ENCODE data around the gene SLC17A5. TPM values are rescaled to one million over a fixed set of nuclear protein-coding genes. Genes with fewer than 3 reads are reported as not detected.
"Not testable (repeated sequence)": the region's sequence is repeated elsewhere in the genome, so short reads cannot be mapped to it uniquely, and the experiment has no call there.

The SLC17A5 gene
- total RNA-seq, 1 experiment from 2014 or later, result 6.5 TPM

DNA sequence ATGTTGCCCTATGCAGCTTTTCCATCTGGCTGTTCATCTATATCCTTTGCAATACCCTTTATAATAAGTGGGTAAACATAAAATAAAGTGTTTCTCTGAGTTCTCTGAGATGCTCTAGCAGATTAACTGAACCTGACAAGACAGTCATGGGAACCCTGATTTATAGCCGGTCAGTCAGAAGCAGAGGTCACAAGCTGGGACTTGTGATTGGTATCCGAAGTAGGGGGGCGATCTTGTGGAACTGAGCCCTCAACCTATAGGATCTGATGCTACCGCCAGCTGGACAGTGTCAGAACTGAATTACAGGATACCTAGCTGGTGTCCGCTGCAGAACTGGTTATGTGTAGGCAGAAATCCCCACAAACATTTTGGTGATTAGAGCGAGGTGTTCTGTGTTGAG is 39.0 kb downstream of the SLC17A5 start:
- no peak for DNase-seq (ENCODE audit: low spot score)

DNA sequence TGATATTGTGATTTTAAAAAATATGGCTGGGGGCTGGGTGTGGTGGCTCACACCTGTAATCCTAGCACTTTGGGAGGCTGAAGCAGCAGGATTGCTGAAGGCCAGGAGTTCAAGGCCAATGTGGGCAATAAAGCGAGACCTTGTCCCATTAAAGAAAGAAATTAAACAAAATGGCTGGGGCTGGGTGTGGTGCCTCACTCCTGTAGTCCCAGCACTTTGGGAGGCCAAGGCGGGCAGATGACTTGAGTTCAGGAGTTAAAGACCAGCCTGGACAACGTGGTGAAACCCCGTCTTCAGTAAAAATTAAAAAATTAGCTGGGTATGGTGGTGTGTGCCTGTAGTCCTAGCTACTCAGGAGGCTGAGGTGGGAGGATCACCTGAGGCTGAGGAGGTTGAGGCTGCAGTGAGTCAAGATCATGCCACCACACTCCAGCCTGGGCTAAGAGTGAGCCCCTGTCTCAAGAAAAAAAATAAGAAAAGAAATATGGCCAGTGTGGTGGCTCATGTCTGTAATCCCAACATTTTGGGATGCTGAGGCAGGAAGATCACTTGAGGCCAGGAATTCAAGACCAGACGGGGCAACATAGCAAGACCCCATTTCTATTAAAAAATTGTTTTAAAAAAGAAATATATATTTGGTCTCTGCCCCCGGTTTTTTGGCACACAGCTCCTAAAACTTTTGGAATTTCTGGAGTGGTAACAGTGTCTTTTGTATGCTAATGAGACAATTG is 39.8 kb downstream of the SLC17A5 start:
- no peak for DNase-seq (ENCODE audit: low spot score)

DNA sequence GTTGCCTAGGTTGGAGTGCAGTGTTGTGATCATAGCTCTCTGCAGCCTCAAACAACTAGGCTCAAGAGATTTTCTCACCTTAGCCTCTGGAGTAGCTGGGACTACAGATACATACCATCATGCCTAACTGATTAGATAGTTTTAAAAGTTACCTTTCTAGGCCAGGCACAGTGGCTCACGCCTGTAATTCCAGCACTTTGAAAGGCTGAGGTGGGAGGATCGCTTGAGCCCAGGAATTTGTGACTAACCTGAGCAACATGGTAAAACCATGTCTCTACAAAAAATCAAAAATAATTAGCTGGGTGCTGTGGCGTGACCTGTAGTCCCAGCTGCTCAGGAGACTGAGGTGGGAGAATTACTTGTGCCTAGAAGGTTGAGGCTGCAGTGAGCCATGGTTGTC is 41.2 kb downstream of the SLC17A5 start:
- DNase-seq (ENCODE audit: low spot score), result no peak

DNA sequence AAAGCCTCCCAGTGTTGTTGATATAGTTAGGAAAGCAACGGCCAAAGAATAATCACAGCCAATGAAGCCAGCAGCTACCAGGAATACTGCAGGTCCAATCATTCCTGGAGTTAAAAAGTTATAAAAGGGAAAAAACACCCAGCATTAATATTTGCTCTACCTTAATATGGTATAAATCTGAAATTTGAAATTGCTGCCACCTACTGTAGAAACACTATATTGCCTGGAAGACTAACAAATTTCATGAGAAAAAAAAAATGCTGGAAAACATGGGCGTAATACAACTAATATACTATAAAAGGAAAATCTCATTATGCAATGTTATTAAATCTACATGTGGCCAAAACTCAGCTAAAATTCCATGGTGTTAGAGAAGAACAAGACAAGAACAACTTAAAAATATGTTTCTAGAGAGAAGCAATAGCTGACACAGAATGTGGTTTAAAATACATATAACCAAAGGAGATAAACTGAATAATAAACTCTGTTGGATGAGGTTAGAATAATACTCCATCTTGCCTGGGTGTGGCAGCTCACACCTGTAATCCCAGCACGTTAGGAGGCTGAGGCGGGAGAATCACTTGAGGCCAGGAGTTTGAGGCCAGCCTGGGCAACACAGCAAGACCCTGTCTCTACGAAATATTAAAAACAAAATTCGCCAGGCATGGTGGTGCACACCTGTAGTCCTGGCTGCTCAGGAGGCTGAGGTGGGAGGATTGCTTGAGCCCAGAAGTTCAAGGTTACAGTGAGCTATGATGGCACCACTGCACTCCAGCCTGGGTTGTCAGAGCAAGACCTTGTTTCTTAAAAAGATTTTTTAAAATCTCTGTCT is 43.1 kb downstream of the SLC17A5 start:
- no peak for DNase-seq (ENCODE audit: low spot score)

DNA sequence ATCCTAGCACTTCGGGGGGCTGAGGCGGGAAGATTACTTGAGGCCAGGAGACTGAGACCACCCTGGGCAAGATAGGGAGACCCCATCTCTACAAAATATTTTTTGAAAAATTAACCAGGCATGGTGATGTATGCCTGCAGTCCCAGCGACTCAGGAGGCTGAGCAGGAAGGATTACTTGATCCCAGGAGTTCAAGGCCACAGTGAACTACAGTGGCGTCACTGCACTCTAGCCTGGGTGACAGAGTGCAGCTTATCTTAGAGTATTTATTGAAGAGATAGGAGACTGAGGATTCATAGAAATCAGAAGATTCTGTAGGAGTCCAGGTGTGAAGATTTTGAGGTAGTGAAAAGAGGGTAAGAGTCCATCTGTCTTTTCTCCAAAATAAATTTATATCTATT is 45.0 kb downstream of the SLC17A5 start:
- no peak for DNase-seq (ENCODE audit: low spot score)

DNA sequence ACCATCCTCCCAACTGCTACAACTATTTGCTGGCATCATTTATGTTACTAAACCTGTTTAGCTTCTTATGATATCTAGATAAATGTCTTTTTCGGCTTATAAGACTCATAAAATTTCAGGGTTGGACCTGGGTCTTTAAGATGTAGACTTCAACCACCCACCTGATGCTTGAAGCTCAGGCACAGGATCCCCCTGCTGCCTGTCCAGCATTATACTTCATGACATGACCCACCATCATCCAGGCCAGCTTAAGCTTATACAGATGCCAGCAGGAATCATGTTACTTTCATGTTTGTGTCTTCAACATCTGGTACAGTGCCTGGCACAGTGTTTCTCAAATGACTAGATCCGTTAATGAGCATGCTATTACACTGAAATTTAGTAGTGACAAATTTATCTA is 47.4 kb downstream of the SLC17A5 start:
- DNase-seq (ENCODE audit: low spot score), result no peak

DNA sequence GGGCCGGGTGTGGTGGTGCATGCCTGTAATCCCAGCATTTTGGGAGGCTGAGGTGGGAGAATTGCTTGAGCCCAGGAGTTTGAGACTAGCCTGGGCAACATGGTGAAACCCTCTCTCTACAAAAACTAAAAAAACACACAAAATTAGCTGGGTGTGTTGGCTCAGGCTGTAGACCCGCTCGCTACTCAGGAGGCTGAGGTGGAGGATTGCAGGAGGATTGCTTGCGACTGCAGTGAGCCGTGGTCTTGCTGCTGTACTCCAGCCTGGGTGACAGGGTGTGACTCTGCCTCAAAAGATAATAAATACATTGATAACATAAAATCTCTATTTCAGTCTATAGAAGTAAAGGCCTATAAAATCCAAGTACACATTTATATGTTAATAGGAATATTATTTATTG is 49.3 kb downstream of the SLC17A5 start:
- no peak for DNase-seq (ENCODE audit: low spot score)

DNA sequence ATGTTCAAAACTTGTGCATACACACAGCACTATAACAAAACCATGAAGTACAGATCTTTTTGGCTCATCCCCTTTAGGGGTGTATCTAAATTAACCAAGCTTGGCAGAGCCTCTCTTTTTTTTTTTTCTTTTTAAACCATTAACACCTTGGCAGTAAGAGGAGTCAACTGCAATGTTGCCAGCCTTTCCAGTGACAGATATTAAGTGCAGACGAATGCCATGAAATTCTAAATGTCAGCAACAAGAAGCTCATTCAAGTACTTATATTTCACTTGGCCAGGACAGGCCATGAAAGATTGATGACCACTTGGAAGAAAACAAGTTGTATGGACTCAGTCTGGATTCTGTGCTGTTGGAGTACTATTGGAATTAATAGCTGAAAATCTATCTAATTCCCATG is 49.8 kb downstream of the SLC17A5 start:
- no peak for DNase-seq (ENCODE audit: low spot score)

DNA sequence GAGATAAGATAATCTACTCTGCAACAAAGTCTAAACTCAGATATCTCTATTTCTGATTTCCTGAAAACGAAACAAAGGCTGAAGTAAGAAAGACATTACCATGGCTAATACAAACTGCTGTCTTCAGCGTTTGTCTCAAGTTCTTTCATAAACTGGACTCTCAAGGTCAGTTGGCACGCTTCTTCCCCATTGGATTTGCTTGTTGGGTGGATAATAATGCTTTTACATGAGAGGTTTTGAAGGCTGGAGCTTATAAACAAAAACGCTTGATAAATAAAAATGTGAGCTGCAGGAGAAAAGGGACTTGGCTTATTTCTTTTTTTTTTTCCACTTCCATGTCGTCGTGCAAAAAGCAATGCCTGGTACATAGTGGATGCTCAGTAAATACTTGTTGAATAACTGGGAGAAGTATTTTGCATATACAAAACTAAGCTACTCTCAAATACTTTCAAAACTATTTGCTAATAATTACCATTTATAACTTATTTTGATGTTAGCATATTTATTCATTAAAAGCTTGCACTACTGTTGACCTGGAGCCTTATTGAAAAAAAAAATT is 67.3 kb downstream of the SLC17A5 start:
- peak; percentile 14 for DNase-seq (ENCODE audit: low spot score)

DNA sequence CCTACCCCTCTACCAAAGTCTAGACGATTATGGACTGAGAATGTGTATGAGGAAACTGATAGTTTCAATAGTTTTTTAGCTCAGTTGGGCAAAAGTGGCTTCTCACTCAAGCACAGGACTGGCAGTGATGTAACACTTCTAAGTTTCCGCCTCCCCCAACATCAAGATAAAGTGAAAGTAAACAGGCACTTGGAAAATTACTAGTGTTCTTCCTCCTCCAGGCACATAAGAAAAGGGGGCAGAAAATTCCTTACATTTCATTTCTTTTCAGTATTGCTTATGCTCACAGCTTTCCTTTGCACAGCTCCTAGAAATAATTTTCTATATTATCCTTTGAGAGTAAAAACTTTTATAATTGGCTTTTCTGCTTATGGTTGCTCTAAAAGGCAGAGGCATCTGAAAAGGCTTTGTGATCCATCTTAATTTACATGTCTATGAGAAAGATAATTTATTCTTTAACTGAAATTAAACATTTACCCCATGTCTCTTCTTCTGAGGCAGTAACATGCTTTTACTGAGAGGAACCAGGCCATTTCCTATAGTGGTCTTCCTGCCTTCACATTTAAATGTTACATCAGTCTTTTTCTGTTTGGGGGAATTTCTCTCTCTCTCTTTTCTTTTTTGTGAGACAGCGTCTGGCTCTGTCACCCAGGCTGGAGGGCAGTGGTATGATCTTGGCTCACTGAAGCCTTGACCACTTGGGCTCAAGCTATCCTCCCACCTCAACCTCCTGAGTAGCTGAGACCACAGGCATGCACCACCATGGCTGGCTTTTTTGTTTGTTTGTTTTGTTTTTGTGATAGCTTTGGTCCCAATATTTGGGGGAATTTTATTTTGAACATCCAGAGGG is 68.0 kb downstream of the SLC17A5 start:
- peak; percentile 74 for DNase-seq (ENCODE audit: low spot score)

DNA sequence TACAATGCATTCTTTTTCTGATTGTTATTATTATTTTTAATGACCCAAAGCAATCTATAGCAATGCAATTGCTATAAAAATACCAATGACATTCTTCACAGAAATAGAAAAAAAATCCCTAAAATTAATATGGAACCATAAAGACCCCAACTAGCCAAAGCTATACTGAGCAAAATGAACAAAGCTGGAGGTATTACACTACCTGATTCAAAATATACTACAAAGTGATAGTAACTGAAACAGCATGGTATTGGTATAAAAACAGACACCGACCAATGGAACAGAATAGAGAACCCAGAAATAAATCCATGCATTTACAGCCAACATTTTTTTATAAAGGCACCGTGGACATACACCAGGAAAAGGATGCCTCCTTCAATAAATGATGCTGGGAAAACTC is 72.5 kb downstream of the SLC17A5 start:
- no peak for DNase-seq (ENCODE audit: low spot score)

DNA sequence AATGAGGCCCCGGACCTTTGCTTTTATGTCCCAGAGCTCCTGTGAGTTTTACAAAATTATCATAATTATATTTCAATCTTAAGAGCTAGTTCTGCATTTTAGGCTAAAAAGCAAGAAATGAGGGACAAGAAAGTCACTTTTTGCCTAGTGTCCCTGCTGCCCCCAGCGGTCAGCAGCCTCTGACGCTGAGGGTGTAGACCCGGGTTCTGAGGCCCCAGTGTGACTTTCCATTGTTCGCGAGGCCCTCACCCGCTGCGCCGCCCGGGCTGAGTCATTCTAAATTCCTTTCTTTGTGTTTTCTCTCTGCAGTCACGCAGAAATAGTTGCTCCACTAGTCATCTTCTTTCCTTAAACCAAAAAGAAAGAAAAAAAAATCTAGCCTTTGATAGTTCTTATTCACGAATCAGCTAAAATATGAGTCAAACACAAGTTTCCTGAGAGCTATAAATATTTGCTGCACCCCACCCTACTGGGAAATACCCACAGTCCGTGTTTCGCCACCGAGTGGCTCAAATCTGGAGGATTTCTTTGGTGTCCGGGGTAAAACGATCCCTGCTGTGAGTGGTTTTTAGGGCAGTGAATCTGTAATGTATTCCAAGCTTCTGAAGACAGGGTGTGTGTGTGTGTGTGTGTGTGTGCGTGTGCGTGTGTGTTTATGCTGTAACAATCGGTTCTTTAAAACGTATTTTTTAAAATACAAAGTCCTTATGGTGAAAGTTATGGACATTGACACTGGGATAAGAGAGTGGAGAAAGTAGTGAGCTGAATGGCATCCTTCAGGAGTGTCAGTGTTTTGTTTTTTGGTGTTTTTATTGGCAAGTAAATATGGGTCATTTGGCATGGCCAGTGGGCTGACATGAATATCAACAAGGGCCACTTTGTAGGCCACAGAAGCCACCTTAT is 73.3 kb downstream of the SLC17A5 start:
- DNase-seq (ENCODE audit: low spot score), result peak; percentile 89

DNA sequence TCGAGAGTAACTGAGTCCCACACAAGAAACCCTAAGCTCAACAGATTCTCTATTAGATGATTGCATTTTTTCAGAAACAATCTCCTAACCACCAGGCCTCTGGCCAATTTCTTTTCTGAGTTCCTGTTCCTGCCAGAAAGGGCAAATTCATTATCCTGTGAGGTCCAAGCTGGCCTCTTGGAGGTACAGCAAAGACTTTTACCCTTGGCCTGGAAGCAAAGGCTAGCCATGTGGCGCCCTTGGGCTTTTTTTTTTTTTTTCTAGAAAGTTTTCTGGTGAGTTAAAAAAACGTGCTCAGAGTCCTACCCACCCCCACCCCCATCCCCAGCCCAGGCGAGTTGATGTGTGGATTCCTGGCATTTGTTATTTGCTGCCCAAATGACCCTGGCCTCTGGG is 73.9 kb downstream of the SLC17A5 start:
- peak; percentile 70 for DNase-seq (ENCODE audit: low spot score)

DNA sequence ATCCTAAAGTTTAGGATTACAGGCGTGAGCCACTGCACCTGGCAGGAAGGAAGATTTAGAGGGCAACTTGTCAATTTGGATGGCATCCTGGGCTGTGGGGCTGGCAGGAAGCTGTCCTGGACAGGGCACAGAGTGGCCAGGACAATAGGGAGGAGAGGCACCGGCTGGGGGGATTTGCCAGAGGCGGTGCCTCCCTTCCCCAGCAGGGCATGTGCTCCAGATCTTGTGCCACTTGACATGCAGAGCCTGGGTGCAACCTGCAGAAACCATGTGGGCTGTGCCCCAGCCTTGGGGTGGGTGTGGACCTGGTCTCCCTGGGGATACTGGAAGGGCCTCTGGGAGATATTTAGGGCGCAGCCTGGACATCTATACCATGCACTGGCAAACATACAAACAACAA is 74.4 kb downstream of the SLC17A5 start:
- no peak for DNase-seq (ENCODE audit: low spot score)

DNA sequence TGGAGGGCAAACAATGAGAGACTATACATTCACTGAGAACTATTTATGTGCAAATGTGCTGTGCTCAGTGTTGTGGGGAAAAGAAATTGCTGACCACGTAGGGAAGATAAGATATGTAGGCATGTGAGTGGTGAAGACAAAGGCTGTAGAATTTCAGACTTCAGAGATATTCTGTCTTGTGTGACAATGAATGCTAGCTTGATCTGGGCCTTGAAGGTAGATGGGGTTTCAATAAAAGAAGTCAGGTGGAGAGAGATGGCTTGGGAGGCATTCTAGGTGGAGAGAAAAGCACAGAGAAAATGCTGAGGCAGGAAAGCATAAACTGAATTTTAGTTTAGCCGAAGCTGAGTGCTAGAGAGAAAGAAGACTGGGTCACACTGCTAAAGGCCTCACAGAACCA is 76.1 kb downstream of the SLC17A5 start:
- DNase-seq (ENCODE audit: low spot score), result no peak

DNA sequence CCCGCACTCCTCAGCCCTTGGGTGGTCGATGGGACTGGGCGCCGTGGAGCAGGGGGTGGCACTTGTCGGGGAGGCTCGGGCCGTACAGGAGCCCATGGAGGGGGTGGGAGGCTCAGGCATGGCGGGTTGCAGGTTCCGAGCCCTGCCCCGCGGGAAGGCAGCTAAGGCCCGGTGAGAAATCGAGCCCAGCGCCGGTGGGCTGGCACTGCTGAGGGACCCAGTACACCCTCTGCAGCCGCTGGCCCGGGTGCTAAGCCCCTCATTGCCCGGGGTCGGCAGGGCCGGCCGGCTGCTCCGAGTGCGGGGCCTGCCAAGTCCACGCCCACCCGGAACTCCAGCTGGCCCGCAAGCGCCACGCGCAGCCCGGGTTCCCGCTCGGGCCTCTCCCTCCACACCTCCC is 81.3 kb downstream of the SLC17A5 start:
- not testable (repeated sequence) for DNase-seq (ENCODE audit: low spot score)

DNA sequence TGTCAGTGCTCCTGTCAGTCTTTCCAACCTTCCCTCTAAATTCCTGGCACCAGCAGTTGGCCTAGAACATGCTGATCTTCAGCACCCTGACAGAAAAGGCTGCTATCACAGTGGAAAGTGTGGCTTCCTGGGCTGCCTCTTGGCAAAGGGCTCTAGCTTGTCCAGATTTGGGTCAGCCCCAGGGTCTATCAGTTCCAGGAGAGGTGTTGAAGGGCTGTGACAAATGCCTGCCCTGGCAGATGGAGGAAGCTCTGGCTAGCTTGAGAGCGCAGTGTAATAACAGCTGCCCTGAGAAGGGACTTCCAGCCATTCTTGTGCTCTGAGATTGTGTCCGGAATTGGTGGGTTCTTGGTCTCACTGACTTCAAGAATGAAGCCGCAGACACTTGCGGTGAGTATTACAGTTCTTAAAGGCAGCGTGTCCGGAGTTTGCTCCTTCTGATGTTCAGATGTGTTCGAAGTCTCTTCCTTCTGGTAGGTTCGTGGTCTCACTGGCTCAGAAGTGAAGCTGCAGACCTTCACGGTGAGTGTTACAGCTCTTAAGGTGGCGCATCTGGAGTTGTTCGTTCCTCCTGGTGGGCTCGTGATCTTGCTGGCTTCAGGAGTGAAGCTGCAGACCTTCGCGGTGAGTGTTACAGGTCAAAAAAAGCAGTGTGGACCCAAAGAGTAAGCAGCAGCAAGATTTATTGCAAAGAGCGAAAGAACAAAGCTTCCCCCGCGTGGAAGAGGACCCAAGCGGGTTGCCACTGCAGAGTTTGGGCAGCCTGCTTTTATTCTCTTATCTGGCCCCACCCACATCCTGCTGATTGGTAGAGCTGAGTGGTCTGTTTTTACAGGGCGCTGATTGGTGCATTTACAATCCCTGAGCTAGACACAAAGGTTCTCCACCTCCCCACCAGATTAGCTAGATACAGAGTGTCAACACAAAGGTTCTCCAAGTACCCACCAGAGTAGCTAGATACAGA is 82.3 kb downstream of the SLC17A5 start:
- DNase-seq (ENCODE audit: low spot score), result not testable (repeated sequence)

DNA sequence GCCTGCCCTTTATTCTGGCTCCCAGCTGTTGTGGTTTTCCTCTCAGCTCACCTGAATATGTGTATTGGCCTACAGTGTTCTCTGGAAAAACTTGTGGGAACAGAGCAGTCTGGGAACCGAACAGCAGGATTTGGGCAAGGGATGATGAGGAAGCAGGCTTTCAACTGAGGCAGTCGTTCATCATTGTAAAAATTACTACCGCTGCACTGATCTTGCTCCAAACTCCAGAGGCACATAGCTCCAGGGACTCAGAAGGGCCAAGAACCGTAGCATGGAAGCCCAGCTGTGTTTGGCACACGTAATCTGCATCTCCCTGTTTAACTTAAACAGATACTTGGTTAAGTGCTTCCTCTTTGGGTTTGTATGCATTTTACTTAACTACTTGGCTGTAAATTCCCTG is 84.7 kb downstream of the SLC17A5 start:
- no peak for DNase-seq (ENCODE audit: low spot score)

DNA sequence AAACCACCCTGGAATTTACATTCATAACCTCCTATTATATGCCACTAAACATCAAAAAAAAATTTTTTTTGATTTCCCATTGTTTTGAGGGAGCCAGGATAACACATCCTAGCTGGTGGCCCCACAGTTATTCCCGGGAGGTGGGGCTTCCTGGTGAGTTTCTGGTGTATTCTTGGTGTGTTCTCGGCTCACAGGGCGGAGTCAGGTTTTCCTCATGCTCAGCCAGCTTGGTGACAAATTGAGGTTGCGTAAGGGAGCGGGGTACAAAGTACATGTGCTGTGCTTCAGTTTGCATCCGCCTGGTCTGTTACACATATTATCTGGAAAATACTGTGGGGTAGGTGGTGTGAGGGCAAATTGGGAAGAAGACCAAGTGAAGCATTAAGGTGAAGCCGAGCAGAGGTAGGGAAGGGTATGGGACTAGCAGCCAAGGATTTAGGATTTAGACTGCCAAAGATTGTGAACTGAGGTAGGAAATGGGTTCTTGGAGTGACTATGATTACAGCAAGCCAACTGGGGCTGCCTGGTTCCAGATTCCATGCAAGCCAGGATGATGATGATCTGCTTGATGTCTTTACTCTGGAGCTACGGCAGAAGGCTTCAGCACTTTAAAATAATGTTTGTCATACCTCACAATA is 86.7 kb downstream of the SLC17A5 start:
- peak; percentile 69 for DNase-seq (ENCODE audit: low spot score)
